ENCODE results near the gene EEF1B2. TPM values are rescaled to one million over a fixed set of nuclear protein-coding genes. Genes with fewer than 3 reads are reported as not detected.
A peak's percentile ranks its signal among the peaks of the same experiment; 100 is the strongest.
"Not testable (repeated sequence)": the region's sequence is repeated elsewhere in the genome, so short reads cannot be mapped to it uniquely, and the experiment has no call there.

Gene EEF1B2
- polyA plus RNA-seq, 1 donor: 1,069 TPM

DNA sequence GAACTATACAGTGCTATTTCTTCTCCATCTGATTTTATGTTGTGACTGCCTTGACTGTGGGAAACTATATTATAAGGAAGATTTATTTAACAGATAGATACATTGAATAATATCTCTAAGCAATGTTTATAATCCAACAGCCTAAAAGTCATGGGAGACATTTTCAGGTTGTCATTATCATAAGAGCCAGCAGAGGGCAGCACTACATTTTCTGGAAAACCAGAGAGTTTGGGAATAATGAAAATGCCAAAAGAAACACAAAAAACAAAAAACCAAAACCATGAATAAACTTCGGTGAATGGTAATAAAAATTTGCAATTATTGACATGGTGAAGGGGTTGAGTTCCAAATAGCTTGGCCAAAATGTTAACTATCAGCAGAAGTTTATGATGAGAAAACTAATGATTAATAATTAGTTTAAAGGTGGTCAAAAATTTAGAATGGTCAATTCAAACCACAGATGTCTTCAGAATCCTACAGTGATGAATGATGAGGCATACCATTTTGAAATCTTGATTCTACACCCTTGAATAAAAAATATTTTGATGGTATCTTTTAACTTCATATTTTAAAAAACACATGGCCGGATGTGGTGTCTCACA lies 4.7 kb downstream of the EEF1B2 start:
- DNase-seq (ENCODE audit: low read depth): no peak

DNA sequence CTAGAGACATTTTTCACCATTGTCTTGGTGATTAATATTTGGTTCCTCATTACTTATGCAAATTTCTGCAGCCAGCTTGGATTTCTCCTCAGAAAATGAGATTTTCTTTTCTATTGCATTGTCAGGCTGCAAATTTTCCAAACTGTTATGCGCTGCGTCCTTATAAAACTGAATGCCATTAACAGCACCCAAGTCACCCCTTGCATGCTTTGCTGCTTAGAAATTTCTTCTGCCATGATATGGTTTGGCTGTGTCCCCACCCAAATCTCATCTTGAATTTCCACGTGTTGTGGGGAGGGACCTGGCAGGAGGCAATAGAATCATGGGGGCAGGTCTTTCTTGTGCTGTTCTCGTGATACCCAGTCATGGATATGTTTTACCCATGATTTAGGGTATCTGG lies 8.5 kb downstream of the EEF1B2 start:
- not testable (repeated sequence) for DNase-seq (ENCODE audit: low read depth)

GRCh38 chr2:206171624-206172397 lies 12.1 kb downstream of the EEF1B2 start:
- DNase-seq (ENCODE audit: low read depth): not testable (repeated sequence)

DNA sequence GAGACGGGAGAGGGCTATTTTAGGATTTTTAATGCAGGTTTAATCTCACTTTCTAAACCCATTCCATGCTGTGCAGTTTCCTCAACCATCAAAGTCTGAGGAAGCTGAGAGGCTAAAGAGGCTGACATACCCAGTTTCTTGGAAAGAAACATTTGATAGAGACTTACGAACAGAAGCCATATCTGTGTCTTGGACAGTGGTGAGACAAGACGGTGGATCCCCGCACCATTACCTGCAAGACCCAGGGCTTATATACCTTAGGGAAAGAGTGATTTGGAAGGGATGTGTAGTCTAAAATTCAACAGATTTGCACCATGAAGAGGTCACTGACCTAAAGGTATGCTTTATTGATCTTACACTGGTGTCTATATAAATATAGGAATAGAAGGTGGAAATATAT lies 13.5 kb downstream of the EEF1B2 start:
- no peak for DNase-seq (ENCODE audit: low read depth)

DNA sequence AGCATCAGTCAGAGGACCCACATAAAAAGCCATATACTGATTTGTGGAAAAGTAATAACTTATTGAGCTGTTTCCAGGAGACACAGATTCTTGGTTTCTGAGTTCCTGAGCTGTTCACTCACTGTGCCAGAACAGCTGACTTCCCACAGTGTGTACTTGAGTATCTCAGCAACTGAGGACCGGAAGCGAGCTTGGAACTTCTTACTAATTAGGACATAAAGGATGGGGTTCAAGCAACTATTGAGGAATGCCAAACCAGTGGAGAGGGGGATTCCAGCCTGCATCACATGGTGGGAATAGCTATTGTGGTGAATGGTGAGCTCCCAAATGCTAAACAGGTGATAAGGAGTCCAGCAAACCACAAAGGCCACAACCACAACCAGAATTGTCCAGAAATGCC lies 16.4 kb downstream of the EEF1B2 start:
- DNase-seq (ENCODE audit: low read depth): peak; percentile 65

DNA sequence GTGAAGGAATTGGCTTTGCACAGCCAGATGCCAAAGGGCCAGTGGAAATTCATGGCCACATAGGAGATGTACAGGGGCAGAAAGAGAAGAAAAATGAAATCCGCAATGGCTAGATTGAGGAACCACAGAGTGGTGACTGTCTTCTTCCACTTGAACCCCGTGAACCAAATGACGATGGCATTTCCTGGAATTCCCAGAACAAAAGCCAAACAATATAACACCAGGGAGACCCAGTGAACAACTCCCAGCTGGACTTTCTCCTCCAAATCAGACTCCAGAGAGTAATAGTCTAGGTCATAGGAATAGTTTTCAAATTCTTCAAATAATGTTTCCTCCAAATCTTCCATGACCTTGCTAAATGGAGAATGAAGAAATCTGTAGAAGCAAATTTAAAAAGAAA lies 17.2 kb downstream of the EEF1B2 start:
- no peak for DNase-seq (ENCODE audit: low read depth)

GRCh38 chr2:206181526-206181925 lies 21.8 kb downstream of the EEF1B2 start:
- not testable (repeated sequence) for DNase-seq (ENCODE audit: low read depth)

DNA sequence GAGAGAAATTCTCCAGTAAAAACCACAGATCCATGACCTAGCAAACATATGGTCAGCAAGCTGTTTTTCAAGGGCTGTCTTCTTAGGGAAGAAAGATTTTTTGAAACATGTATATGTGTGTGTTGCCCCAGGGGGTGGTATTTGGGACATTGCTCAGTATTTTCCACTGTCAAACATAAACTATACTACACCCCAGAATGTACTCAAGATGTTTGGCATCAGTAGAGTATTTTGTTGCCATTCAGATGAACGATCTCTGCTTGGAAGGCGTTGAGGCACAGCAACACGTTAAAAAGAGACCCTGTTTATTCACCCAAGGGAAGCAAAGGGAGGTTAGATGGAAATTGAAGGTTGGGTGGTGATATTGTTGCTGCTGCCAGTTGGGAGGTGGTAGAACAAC lies 30.0 kb downstream of the EEF1B2 start:
- no peak for DNase-seq (ENCODE audit: low read depth)

DNA sequence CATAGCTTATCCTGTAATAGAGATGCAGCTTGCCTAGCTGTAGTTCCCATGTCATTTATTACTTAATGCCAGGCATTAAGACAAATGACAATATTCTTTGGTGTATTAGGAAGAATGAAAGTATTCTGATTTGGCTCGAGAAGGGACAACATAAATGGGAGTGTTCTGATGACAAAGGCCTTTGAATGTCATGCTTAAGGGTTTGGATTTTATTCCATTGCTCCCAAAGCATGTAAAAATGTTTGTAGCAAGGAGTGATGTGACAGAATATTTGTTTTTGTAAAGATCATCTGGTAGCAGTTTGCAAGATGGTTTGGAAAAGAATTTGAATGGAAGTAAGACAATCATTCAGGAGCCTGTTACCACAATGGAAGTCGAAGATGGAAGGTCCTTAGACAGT lies 30.4 kb downstream of the EEF1B2 start:
- DNase-seq (ENCODE audit: low read depth): no peak

DNA sequence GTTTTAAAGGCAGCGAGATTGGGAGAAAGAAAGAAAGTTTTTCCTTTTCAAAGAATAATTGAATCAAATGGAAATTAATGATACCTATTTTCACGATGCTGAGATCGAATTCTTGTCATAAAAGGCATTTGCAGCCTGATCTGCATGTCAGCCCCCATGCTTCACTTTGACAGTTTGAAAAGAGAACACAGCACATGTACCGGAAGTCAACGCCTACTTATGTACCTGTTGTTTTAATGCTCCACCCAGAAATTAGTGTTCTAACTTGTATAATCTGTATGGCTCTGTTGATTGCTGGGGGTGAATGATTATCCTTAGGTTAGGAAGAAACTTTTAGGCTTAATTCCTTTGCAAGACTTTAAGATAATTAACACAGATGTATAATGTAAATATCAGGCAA lies 31.0 kb downstream of the EEF1B2 start:
- DNase-seq (ENCODE audit: low read depth): no peak

DNA sequence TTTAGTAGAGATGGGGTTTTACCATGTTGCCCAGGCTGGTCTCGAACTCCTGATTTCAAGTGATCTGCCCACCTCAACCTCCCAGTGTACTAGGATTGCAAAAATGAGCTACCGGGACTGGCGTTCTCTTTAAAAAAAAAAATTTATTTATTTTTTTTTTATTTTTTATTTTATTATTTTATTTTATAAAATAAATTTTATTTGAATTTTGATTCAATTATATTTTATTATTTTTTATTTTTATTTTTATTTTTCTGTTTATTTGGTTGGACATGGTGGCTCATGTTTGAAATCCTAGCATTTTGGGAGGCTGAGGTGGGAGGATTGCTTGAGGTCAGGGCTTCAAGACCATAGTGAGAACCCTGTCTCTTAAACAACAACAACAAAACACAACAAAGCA lies 32.5 kb downstream of the EEF1B2 start:
- DNase-seq (ENCODE audit: low read depth): no peak

DNA sequence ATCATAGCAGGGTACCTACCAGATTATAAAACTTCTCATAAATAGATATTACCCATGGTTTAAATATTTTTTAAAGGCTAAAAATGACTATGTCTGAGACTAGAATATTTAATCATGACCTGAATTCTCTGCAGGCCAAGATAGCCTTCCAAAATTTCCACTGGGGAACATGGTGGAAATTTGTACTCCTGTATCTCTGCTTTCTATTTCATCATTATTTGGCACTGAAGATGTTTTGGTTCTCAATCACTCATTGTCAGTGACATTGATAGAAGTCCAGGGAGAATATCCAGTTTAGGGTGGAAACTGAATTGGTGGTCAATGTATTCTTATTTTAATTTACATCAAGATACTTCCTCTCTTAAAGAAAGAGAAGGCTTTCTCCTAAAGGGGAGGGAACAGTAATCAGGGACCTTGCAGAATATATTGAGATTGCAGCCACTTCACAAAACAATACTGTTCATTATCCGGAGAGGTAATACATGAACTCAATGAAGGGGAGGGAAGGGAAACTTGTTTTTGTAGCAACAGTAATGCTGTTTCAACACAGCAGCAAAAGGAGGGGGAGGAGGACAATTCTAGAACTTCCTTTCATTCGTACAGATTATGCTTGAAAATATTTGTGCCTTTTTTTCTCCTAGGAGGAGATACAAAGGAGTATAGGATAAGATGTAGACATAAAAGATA lies 34.1 kb downstream of the EEF1B2 start:
- no peak for DNase-seq (ENCODE audit: low read depth)

GRCh38 chr2:206198677-206199076 lies 39.0 kb downstream of the EEF1B2 start:
- peak; percentile 70 for DNase-seq (ENCODE audit: low read depth)

DNA sequence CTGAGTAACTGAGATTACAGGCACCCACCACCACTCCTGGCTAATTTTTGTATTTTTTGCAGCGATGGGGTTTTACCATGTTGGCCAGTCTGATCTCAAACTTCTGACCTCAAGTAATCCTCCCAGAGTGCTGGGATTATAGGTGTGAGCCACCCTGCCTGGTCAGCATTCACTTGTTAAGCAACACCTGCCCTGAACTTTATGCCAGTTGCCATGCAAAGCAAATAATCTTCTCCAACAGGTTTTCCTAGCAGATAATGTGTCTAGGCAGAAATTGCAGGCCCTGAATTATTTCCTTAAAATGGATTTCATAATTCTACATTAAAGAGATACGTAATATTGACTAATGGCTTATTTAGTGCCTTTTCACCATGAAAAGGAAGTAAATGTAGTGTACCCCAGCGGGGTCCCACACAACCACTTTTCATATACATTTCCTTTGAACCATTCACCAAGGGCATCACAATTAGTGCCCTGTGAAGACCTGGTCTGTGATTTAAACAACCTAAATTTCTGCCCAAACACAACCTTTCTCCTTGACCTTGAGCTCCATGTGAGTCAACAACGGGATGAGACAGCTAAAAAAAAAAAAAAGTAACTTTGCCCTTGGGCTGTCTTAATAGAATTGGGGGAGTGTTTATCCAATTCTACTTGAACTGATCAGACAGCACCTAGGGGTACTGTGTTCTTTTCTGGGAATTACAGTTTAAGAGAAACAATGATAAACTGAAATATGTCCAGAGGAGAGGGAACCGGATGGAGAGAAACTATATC lies 41.6 kb downstream of the EEF1B2 start:
- no peak for DNase-seq (ENCODE audit: low read depth)

GRCh38 chr2:206202446-206202845 lies 42.8 kb downstream of the EEF1B2 start:
- no peak for DNase-seq (ENCODE audit: low read depth)

DNA sequence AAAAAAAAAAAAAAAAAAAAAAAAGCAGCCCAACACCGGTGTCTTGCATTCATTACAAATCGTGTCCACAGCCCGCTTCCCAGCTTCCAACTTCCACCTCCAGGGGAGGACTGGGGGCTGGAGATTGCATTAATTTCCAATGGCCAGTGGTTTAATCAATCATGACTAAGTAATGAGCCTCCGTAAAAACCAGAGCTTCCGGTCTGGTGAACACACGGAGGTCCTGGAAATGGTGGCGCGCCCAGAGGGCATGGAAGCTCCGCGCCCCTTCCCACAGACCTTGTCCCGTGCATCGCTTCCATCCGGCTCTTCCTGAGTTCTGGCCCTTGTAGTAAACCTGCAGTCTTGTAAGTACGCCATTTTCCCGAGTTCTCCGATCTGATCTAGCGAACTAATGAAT lies 43.6 kb downstream of the EEF1B2 start:
- no peak for DNase-seq (ENCODE audit: low read depth)

DNA sequence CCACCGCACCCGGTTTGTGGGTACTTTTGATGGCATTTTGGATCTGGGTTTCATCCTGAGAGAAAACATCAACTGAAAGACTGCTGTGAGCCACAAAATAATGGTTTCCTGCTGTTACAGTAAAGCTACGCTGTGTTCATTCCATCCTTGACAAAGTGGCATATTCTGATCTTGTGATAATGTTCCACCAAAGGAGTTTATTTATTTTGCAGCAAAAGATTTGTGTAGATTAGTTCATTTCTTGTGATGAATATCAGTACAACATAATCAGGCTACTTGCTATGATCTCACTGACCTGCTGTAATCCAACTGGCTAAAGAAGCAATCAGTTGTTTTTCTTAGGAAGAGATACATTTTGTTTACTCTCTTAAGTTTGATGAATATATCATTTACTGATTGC lies 45.0 kb downstream of the EEF1B2 start:
- no peak for DNase-seq (ENCODE audit: low read depth)

DNA sequence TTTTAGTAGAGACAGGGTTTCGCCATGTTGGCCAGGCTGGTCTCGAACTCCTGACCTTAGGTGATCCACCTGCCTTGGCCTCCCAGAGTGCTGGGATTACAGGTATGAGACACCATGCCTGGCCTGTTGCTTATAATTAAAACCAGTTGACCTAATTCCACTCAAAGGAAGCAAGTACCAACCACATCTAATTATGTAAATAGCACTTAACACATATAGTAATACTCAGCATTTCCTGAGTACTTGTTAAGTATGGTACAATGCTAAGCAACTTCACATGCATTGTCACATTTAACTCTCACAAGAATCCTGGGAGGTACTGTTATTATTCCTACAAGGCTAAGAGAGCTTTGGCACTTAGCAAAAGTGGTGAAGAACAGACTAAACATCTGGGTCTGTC lies 47.6 kb downstream of the EEF1B2 start:
- DNase-seq (ENCODE audit: low read depth): not testable (repeated sequence)

- no peak for DNase-seq (ENCODE audit: low read depth)
These were observed 49.2 kb downstream of the EEF1B2 start for GRCh38 chr2:206208900-206209299.

GRCh38 chr2:206211657-206212255 lies 52.1 kb downstream of the EEF1B2 start:
- no peak for DNase-seq (ENCODE audit: low read depth)

Measured in forelimb muscle (tissue), 1 donor.